ENCODE results near the gene FOXP3. TPM values are rescaled to one million over a fixed set of nuclear protein-coding genes. Genes with fewer than 3 reads are reported as not detected.

The FOXP3 gene
- total RNA-seq, 4 donors from 2014 or later, result not detected

- no peak for DNase-seq (ENCODE audit: low spot score)
- peak; percentile 22 for ATAC-seq (ENCODE audit: low FRiP score)
- TF ChIP-seq CTCF (IDR thresholded peaks at IDR 0.05), result no peak
Observed at GRCh38 chrX:49286136-49286535, 21.6 kb upstream of the FOXP3 start.

- ATAC-seq (ENCODE audit: low FRiP score) (no peak), DNase-seq (ENCODE audit: low spot score) (no peak)
- no peak for TF ChIP-seq CTCF (IDR thresholded peaks at IDR 0.05)
Observed at GRCh38 chrX:49284212-49284611, 19.7 kb upstream of the FOXP3 start.

- DNase-seq (ENCODE audit: low spot score) (no peak), ATAC-seq (ENCODE audit: low FRiP score) (peak; percentile 54)
- TF ChIP-seq CTCF (IDR thresholded peaks at IDR 0.05), result no peak
Observed at GRCh38 chrX:49282647-49283011, 18.1 kb upstream of the FOXP3 start.

GRCh38 chrX:49278081-49278480 is 13.6 kb upstream of the FOXP3 start:
- no peak for TF ChIP-seq CTCF (IDR thresholded peaks at IDR 0.05)
- DNase-seq (ENCODE audit: low spot score) (no peak), ATAC-seq (ENCODE audit: low FRiP score) (no peak)

GRCh38 chrX:49277535-49277830 is 13.0 kb upstream of the FOXP3 start:
- ATAC-seq (ENCODE audit: low FRiP score) (no peak), DNase-seq (ENCODE audit: low spot score) (no peak)
- no peak for TF ChIP-seq CTCF (IDR thresholded peaks at IDR 0.05)

GRCh38 chrX:49276671-49277534 is 12.4 kb upstream of the FOXP3 start:
- ATAC-seq (ENCODE audit: low FRiP score) (no peak), DNase-seq (ENCODE audit: low spot score) (no peak)
- no peak for TF ChIP-seq CTCF (IDR thresholded peaks at IDR 0.05)

- no peak for DNase-seq (ENCODE audit: low spot score)
- no peak for TF ChIP-seq CTCF (IDR thresholded peaks at IDR 0.05)
- no peak for ATAC-seq (ENCODE audit: low FRiP score)
Observed at GRCh38 chrX:49276207-49276606, 11.7 kb upstream of the FOXP3 start.
